Stimulated activated naive CD4-positive, alpha-beta T cell (primary cell): Measurements from ENCODE around the gene TSACC.

Experiments
- DNase-seq, 6 experiments: peaks; one replicate each; lab custom pipeline; 2025; lab: John Stamatoyannopoulos, UW

Gene TSACC

GRCh38 chr1:156376146-156376545, 37.8 kb downstream of the TSACC start:
- DNase-seq: no peak

- DNase-seq: no peak
Measured at GRCh38 chr1:156376958-156377919, 38.9 kb downstream of the TSACC start.

GRCh38 chr1:156378557-156378956, 40.2 kb downstream of the TSACC start:
- no peak for DNase-seq

DNA sequence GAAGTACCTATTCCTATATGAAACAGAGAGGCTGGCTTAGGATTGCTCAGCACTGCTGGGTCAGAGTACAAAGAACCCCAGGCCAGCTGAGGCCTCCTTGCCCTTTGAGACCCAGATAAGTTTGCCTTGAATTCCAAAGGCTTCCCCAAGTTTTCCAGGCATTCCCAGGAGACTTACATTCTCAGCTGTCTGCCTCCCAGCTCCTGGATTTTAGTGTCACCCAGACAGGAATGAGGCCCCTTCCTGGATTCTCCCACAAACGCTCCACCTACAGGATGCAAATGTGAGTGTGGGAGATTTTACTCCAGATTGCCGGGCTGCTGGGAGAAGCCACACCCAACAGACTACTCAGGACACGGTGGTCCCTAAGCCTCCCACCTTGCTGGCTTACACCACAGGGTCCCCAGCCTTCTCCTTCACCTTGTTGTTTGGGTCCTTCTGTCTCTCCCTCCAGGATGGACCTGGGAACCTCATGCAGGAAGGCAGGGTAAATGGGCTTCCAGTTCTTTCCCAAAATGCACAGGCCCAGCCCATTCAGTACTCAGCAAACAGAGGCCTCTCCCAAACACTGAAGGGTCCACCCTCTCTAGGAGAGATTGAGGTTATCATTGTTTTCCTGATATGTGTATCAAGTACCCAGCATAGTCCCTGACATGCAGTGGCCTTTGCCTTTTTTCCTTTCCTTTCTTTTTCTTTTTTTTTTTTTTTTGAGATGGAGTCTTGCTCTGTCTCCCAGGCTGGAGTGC, 41.3 kb downstream of the TSACC start:
- DNase-seq: no peak

- DNase-seq: no peak
Measured at GRCh38 chr1:156382561-156382960, 44.2 kb downstream of the TSACC start.

- DNase-seq: peak in 5 of 6 experiments; percentile 21 to 41 (median 28)
Measured at GRCh38 chr1:156383023-156383422, 44.7 kb downstream of the TSACC start.

GRCh38 chr1:156384007-156384406, 45.7 kb downstream of the TSACC start:
- DNase-seq: no peak

GRCh38 chr1:156384658-156385057, 46.3 kb downstream of the TSACC start:
- DNase-seq: no peak

GRCh38 chr1:156385534-156386031, 47.3 kb downstream of the TSACC start:
- DNase-seq: peak; percentile 59 to 84 (median 72)

GRCh38 chr1:156386134-156386901, 48.0 kb downstream of the TSACC start:
- no peak for DNase-seq

GRCh38 chr1:156386949-156387869, 48.9 kb downstream of the TSACC start:
- no peak for DNase-seq

- DNase-seq: no peak
Measured at GRCh38 chr1:156387870-156388173, 49.5 kb downstream of the TSACC start.

DNA sequence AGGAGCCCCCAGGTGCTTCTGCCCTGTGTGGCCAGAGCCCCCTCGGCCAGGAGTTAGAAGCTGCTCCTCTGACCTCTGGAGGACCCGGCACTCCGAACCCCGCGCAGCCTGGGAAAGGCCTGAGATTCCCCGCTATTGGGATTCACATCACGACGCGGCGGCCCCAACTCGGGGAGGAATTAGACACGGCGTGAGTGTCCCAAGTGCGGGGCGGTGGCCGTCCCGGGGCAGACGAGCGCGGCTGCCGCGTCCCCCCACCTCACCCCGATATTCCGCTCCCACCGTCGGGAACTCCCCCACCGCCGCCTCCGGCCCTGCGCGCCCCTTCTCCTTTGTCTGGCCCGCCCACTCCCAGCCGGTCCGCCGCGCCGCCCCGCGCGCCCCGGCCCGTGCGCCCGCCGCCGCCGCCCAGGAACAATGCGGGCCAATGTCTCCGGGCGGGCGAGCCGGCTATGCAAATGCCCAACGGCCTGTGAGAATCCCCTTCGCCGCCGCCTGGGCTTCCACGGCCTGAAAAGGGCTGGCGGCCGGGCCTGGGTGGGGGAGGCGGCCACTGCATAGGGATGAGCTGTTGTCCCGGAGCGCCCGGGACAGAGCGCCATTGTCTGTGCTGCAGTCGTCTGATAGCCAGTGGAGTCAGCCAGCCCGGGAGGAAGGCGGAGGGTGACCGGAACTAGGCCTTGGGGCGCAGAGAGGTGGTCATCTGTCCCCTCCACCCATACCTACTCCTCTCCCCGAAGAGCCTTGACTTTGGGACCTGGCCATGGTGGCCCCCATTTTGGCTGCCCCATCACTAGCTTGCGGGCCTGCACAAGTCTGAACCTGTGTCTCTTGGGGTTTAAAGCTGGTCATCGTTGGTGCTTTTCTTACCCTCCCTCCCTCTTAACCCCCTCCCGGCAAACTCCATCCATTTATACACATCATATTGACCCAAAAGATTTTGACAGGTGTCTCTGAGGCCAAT, 50.1 kb downstream of the TSACC start:
- DNase-seq: no peak

DNA sequence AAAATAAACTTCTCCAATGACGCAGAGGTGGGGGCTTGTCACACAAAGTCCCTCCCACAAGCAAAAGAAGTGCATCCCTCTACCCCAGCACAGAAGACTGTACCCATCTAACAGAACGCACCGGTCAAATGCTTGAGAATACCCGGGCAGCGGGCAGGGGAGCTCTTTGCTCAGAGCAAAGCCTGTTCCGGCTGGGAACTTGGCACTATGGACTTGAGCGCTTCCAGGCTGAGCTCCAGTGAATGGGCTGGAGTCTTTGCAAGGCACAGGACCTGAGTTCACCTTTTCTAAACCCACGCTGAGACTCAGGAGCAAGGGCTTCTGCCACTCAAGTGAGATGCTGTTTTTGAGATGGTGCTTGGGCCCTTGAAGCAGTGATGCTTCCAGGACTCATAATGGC, 51.0 kb downstream of the TSACC start:
- DNase-seq: no peak

GRCh38 chr1:156390469-156391365, 52.4 kb downstream of the TSACC start:
- DNase-seq: no peak

GRCh38 chr1:156391366-156391677, 53.0 kb downstream of the TSACC start:
- no peak for DNase-seq

- DNase-seq: no peak
Measured at GRCh38 chr1:156391701-156392100, 53.4 kb downstream of the TSACC start.

DNA sequence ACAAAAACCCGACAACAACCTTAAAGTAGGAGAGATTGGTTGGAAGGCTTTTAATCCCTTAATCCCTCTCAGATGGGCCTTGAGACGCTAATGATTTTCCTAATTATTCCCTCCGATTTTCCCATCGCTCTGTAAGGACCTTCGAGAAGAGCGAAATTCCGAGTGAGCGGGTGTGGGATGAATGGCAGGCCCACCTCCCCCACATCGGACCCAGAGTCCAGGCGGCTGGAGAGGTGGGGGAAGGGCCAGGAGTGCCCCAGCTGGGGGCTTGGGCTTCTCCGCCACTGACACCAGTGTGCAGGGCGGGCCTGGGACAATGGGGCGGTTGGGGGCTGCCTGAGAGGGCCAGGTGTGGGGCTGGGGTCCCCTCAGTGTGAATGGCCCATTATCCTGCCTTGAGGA, 54.1 kb downstream of the TSACC start:
- no peak for DNase-seq

GRCh38 chr1:156393095-156393494, 54.8 kb downstream of the TSACC start:
- no peak for DNase-seq
